Raji (cell line): ENCODE results near the gene MRPL48.

Source experiments
- POLR2A ChIP-seq: IDR thresholded peaks from 2 replicates; pipeline ENCODE4 v1.6.1; 2011; ENCODE audit warnings: low read depth, low read length, control low read depth; ENCODE audit not compliant: insufficient read depth

The MRPL48 gene

GRCh38 chr11:73800276-73800806 lies 12.7 kb downstream of the MRPL48 start:
- TF ChIP-seq POLR2A, result no peak

- no peak for TF ChIP-seq POLR2A
Observed at GRCh38 chr11:73801136-73801535, 13.5 kb downstream of the MRPL48 start.

- TF ChIP-seq POLR2A, result no peak
Observed at GRCh38 chr11:73804712-73805111, 17.0 kb downstream of the MRPL48 start.

GRCh38 chr11:73808052-73808451 lies 20.4 kb downstream of the MRPL48 start:
- TF ChIP-seq POLR2A, result no peak

- TF ChIP-seq POLR2A, result no peak
Observed at GRCh38 chr11:73810637-73811036, 23.0 kb downstream of the MRPL48 start.

GRCh38 chr11:73812234-73812633 lies 24.6 kb downstream of the MRPL48 start:
- no peak for TF ChIP-seq POLR2A

- TF ChIP-seq POLR2A, result no peak
Observed at GRCh38 chr11:73814812-73815211, 27.1 kb downstream of the MRPL48 start.

GRCh38 chr11:73818846-73819245 lies 31.2 kb downstream of the MRPL48 start:
- TF ChIP-seq POLR2A, result no peak

- no peak for TF ChIP-seq POLR2A
Observed at GRCh38 chr11:73830261-73830660, 42.6 kb downstream of the MRPL48 start.

GRCh38 chr11:73833067-73833466 lies 45.4 kb downstream of the MRPL48 start:
- no peak for TF ChIP-seq POLR2A

GRCh38 chr11:73838443-73839122 lies 50.9 kb downstream of the MRPL48 start:
- TF ChIP-seq POLR2A, result no peak

GRCh38 chr11:73839123-73839457 lies 51.4 kb downstream of the MRPL48 start:
- TF ChIP-seq POLR2A, result no peak

GRCh38 chr11:73851046-73851764 lies 63.5 kb downstream of the MRPL48 start:
- TF ChIP-seq POLR2A, result no peak

GRCh38 chr11:73852049-73852448 lies 64.4 kb downstream of the MRPL48 start:
- TF ChIP-seq POLR2A, result no peak

- TF ChIP-seq POLR2A, result no peak
Observed at GRCh38 chr11:73854680-73855079, 67.0 kb downstream of the MRPL48 start.

GRCh38 chr11:73856031-73856567 lies 68.4 kb downstream of the MRPL48 start:
- no peak for TF ChIP-seq POLR2A
